HCT116 (cell line): Measurements from ENCODE around the gene NKTR.

ENCODE experiments used
- POLR2AphosphoS5 ChIP-seq: IDR thresholded peaks from 2 replicates; pipeline ENCODE4 v1.6.1; 2011; ENCODE audit warnings: mild to moderate bottlenecking, low read depth, low read length, moderate library complexity
- TF ChIP-seq, protein P1 (sequence below): IDR thresholded peaks from 2 replicates; pipeline ENCODE4 v1.6.1; 2012
- TF ChIP-seq, protein P2 (sequence below), 3 experiments: fragments of 200-600 bp in 1 of 3; sonication (generic) in 1 of 3; IDR thresholded peaks in 2 of 3; conservative IDR thresholded peaks in 1 of 3; 2 replicates each; pipeline ENCODE4 v1.5.1; 2012 to 2017; ENCODE audit warnings: low read depth in 2 of 3, low read length in 2 of 3, antibody characterized with exemption in 1 of 3, borderline replicate concordance in 1 of 3, control low read depth in 1 of 3, mild to moderate bottlenecking in 1 of 3, mixed read lengths in 1 of 3, mixed run types in 1 of 3, moderate library complexity in 1 of 3; ENCODE audit not compliant: insufficient read depth in 1 of 3

DNA sequence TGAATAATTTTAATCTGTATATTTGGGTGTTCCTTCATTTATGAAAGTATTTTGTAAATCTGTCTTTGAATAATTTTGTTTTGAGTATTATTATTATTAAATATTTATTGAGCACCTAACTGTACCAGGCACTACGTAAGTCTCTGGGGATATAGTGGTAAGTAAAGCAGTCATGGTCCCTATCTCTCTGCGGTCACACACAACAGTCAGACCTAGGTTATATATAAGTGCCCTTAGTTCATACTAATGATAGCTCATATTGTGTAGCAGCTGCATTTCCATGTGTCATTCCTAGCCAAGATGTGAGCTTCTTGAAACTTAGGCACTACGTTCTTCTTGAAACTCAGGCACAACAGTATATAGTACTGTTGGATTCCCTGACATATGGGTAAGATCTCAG, 12.4 kb downstream of the NKTR start:
- TF ChIP-seq, protein P1, sequence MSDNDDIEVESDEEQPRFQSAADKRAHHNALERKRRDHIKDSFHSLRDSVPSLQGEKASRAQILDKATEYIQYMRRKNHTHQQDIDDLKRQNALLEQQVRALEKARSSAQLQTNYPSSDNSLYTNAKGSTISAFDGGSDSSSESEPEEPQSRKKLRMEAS = no peak
- TF ChIP-seq POLR2AphosphoS5 = no peak
- TF ChIP-seq, protein P2, sequence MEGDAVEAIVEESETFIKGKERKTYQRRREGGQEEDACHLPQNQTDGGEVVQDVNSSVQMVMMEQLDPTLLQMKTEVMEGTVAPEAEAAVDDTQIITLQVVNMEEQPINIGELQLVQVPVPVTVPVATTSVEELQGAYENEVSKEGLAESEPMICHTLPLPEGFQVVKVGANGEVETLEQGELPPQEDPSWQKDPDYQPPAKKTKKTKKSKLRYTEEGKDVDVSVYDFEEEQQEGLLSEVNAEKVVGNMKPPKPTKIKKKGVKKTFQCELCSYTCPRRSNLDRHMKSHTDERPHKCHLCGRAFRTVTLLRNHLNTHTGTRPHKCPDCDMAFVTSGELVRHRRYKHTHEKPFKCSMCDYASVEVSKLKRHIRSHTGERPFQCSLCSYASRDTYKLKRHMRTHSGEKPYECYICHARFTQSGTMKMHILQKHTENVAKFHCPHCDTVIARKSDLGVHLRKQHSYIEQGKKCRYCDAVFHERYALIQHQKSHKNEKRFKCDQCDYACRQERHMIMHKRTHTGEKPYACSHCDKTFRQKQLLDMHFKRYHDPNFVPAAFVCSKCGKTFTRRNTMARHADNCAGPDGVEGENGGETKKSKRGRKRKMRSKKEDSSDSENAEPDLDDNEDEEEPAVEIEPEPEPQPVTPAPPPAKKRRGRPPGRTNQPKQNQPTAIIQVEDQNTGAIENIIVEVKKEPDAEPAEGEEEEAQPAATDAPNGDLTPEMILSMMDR (IDR thresholded peaks at IDR 0.05 in 2 of 3, conservative IDR thresholded peaks at IDR 0.05 in 1 of 3; ENCODE audit: borderline replicate concordance in 1 of 3, insufficient read depth in 1 of 3, low read depth in 2 of 3, low read length in 2 of 3) = no peak
